NT2/D1 (cell line): Measurements from ENCODE around the gene EEF1AKMT1.

Experiments
- YY1 ChIP-seq: IDR thresholded peaks from 2 replicates; pipeline ENCODE4 v1.6.1; 2011; ENCODE audit not compliant: insufficient read length, insufficient read depth
- ZNF274 ChIP-seq: IDR thresholded peaks from 2 replicates; pipeline ENCODE4 v1.6.1; 2011; ENCODE audit warnings: mild to moderate bottlenecking, low read depth, low read length

GRCh38 chr13:20782116-20782708 lies 8.5 kb upstream of the EEF1AKMT1 start:
- TF ChIP-seq YY1 = no peak
- TF ChIP-seq ZNF274 = no peak
